GM21447 (cell line): ENCODE measurements around the gene IL37.
"Not testable (repeated sequence)": the region's sequence is repeated elsewhere in the genome, so short reads cannot be mapped to it uniquely, and the experiment has no call there.

ENCODE experiments used
- ATAC-seq: cut with Tn5 transposase; IDR thresholded peaks from one replicate; pipeline ENCODE4 v1.9.1; 2021; ENCODE audit not compliant: unreplicated experiment

The IL37 gene

DNA sequence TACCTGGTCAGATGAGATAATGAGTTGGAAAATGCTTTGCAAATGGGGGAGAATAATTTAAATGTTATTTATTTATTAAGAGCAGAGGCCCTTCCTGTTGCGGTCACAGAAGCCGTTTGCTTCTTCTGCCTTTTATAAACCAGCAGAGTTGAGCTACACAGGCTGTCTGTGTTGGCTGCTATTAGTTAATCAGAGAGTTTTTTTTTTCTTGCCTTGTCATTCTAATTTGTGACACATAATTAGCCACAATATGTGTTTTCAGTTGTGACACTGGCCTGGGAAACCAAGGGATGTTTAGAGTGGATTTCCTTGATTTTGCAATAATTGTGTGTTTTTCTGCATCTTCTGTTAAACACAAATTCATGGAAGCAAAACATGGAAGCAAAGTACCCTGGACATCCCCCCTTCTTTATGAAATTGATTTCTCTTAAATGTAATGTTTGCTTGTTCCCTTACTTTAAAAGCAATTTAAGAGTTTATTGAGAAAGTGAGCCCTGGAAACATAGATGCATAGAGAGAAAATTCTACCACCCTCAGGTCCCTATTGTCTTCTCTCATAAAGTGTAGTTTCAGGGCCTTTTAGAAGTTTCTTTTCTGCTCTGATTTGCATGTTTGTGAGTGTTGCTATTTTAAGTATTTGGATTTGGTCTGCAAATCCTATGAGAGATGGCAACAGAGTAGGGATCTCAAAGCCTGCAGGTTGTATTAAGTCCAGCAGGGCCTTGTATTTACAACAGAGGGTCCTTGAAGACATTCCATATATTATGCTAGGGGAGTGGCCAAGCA is 22.8 kb upstream of the IL37 start:
- ATAC-seq, result no peak

DNA sequence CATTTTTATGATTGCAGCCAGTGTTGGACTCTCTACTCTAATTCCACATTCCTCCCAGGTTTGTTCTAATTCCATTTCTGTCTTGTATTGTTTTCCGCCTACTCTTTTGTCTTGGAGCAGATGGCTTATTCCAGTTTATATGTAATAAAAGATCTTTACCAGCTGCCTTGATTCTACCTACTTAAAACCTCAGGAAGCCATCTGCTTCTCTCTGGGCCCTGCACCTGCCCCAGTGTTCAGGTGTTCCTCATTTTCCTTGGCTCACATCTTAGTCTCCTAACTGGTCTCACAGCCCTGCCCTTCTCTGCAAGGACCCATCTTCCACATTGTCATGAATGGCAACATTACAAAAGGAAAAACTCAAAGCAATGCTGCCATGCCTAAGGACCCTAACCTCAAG is 21.0 kb upstream of the IL37 start:
- no peak for ATAC-seq

DNA sequence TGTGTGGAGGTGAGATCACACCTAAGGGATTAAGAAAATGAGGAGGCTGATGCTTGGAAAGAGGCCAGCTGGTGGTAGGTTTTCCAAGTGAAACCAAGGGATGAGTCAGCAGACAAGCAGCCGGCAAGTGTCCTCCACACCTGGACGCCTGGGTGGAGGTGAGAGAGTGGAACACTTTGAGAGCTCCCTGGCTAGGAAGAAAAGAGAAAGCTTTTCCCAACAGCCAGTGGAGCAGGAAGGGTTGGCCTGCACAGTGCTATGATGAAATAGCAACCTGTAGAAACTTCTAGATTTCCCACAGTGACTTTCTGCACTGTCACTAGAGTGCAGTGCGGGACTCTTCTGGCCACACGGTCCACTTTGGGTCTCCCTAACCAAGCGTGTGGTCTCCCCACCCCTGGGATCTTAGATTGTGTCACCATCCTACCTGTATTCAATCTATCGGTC is 19.6 kb upstream of the IL37 start:
- ATAC-seq, result no peak

DNA sequence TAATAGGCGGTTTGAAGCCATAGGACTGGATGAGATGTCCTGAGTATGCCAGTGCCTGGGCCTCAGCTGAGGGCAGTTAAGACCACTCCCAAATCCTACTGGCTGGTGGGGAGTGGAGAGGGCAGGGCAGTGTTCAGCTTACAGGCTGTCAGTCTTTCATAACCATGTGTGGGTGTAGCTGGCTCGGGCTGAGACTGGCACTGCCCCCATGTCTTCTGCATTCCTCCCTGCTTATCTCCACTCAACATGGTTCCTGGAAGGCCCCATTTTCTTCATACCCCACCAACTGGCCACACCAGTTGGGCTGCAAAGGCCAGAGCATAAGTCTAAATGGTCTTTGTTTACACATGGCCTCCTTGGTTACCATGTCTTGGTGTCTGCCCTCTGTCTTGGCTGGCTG is 17.2 kb upstream of the IL37 start:
- no peak for ATAC-seq

DNA sequence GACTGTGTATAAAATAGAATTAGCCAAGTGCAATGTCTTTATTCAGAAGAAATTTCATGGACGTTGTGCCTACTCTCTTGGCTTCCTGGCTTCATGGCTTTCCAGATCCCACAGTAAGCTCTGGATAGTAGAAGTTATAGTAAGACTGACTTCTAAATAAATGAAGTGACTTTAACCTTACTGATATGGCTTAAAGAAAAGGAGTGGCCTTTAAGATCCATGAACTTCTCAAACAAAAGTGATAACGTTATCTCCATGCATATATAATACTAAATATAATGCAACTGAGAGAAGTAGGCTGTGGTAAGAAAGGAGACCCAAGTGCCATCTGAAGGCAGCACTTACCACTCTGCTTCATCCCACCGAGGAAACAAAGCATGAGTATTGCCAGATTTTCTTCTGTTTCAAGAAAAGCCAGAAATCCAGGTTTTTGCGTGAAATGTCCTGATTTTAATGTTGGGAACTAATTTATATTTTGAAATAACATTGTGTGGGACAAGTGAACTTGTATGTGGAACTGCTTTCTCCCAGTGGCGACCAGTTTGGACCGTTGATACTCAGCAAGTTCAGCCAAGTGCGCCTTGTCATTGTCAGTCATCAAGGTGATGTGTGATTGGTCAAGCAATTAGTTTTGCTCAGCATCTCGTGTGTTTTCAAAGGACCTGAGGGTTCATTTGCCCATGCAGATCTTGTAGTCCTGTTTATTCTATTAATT is 13.9 kb upstream of the IL37 start:
- no peak for ATAC-seq

DNA sequence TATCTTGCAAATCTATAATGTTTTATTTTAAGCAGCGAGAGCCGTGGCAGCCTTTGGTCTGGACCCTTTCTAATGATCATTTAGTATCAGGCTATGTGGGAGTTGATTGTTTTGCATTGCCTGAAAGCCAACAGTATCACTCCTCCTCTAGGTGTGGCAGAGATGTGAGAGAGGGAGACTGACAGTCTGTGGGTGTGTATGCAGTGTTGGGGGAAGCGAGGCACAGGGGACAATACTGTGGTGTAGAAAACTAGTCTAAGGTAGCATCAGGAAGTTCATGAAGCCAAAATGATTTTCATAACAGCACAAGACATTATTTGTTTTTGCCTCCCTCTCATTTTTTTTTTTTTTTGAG is 13.4 kb upstream of the IL37 start:
- no peak for ATAC-seq

DNA sequence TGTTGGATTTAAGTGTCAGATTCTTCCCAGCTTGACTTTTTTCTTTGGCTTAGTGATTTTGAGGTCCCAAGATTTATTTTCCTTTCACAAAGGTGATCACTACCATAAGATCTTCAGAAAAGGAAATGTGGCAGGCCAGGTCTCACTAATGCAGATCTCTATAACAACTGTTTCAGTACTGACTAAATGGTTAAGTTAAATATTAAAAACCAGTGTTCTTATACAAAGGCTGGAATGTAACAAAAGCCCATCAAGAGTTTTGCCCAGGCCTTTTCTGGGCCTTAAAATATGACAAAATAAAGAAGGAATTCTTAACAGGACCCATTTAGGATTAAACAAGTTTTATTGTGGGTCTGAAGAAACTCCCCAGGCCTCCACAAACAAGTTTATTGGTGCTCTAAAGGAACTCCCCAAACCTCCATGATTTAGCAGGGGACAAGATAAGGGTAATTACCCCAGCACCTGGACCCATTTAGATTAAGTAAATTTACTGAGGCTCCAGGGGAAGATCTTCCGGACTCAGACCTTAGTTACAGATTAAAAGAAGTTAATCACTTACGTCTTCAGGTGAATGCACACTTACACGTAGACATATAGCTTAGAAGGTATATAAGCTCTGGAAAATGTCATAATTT is 9.4 kb upstream of the IL37 start:
- ATAC-seq, result not testable (repeated sequence)

DNA sequence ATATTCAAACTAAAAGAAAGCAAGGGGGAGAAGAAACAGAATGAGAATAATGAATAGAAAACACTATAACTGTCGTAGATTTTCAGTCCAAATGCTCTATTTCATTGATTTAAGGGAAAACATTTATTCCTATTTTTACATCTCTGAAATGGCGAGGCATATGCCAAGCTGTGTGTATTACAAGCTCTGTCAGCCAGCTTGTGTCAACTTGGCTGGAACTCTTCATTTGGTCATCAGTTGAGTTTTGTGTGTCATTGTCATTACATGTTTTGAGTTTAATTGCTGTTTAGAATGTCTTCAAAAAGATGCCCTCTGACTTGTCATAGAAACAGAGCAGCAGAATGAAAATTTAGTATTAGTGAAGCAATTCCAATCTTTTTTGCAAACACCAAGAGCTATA is 8.1 kb upstream of the IL37 start:
- no peak for ATAC-seq

DNA sequence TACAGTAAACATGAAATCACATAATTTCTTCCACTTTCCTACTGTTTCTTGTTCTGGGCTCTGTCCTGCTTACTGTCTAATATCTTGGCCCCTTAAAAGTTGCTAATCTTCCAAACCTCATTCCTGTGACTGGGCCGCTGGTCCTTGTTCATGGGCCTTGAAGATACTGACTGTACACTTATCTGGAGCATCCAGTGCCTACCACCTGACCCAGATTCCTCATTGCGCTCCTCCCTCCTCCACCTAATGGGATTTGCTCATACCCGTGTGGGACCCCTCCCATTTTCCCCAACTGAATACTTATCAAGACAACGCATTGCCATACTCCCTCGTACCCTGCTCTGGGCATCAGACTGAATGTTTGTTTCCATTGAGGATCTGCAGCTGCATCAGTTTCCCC is 6.1 kb upstream of the IL37 start:
- no peak for ATAC-seq

DNA sequence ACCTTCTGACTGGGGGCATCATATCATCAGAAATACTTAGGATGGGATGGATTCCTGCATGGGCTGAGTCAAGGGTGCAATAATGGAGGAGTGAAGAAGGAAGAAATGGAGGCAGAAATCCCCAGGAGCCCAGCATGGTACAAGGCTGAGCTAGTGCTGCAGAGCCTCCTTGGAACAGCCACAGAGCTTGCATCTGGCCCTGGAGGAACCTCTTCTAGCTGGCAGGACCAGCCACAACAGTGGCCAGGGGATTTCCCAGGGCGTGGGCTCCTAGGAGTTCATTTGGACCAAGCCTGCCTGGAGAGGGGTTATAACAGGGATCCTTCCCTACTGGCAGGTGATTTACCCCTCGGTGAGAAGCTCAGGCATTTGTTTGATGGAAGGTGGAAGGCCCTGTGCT is 4.7 kb upstream of the IL37 start:
- no peak for ATAC-seq

DNA sequence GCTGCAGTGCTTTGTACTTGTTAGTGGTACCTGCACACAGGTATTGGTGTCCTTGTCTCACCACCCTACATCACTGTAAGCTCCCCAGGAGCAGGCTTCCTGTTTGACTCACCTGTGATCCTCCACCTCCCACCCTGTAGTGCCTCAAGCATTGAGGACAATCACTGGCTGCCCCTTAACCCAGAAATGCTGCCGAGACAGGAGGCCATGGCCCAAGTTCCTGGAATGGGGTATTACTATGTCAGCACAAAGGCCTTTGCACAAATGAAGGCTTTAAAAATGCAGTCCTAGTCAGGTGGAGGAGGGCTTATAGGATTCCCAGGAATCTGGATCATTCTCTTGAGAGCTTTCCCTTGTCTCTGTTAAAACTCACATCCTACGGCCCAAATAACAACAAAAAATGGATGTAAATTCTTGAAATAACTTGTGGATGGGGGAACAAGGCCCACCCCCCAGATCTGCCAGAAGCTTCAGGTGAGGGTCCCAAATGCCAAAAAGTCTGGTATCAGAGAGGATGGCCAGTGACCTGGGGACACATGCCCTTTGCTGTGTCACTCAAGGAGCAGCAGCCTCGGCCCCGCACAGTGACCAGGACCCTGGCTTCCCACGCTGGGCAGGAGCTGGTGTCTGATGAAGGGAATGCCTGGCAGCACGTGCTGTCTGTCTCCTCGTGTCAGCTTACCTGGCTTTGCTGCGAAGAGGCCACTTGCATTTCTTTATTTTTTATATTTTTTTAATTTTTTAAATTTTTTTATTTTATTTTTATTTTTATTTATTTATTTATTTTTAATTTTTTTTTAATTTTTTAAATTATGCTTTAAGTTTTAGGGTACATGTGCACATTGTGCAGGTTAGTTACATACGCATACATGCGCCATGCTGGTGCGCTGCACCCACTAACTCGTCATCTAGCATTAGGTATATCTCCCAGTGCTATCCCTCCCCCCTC is 3.7 kb upstream of the IL37 start:
- no peak for ATAC-seq

DNA sequence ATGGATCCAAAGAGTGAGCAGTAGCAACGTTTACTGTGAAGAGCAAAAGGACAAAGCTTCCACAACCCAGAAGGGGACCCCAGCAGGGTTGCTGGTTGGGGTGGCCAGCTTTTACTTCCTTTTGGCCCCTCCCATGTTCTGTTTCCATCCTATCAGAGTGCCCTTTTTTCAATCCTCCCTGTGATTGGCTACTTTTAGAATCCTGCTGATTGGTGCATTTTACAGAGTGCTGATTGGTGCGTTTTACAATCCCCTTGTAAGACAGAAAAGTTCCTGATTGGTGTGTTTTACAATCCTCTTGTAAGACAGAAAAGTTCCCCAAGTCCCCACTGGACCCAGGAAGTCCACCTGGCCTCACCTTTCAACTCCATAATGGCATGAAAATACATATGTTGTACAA is 2.4 kb upstream of the IL37 start:
- ATAC-seq, result not testable (repeated sequence)

DNA sequence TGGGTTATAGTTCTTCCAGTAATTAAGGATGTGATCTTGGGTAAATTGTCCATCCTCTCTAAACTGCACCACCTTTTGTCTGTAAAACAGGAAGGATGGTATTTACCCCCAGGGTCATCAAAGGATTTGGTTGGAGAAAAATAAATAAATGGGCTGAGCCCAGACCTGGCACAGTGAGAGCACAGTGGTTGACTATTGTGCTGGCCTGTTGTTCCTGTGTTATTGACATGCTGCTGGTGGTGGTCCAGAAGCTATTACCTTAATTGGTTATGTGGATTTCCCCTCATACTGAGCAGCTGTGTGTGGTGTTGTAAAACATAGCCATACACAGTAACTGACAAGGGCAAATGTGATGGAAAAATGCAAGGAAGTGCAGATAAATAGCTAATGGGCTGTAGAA is 746 bp upstream of the IL37 start:
- ATAC-seq, result no peak

DNA sequence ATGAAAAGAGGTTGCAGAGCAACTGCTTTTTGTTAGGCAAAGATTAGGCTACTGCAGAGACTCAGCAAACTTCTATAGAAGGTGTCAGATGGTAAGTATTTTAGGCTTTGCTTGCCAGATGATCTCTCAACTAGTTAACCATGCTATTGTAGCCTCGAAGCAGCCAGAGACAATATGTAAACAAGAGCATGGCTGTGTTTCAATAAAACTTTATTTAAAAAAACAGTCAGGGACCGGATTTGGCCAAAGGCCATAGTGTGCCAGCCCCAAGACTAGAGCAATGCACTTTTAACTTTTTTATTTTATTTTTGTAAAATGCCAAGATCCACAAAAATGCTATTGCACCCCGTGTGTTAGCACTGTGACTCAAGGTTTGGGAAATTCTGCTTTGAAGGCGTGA is 1.4 kb downstream of the IL37 start:
- ATAC-seq, result no peak

DNA sequence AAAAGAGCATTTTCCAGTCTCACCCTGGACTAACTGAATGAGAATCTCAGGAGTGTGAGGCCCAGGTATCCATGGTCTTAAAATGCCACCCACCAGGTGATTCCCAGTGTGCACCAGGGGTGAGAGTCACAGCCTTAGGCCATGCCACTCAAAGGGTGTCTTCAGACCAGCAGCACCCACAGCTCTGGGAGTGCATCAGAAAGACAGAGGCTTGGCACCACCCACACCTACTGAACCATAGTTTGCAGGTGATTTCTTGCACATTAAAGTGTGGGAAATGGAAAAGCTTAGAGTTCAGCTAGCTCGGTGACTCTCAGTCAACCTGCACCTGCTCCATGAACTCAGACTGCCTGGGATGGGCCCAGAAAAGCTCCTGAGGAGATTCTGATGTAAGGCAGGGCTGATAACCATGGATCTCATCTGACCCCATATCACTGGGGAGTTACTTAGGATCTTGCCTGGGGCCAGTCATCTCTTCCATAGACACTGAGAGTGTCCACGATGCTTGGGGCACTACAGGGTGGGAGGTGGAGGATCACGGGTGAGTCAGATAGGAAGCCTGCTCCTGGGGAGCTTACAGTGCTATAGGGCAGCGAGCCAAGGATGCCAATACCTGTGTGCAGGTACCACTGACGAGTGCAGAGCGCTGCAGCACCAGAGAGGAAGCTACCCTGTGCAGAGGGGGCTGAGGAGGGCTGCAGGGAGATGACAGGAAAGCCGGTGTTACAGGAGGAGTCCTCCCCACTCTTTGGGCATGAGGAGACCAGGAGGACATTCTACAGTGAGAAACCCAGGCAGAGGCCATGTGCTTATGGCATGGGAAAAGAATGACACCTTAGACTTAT is 4.6 kb downstream of the IL37 start:
- ATAC-seq, result no peak

DNA sequence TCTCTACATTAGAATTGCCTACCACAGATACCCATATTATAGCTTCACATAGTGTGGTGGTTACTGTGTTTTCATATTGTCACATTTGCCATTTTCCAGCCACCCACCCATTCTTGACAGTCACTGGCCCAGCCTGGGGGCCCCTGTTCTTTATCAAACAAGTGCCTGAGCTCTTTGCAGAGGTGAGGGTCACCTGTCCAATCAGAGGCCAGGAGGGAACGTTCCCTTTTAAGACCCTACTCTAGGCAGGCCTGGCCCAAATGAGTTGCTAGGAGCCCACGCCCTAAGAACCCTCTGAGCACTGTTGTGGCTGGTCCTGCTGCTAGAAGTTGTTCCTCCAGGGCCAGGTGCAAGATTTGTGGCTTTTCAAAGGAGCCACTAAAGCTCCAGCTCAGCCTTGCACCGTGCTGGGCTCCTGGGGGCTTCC is 5.2 kb downstream of the IL37 start:
- no peak for ATAC-seq

DNA sequence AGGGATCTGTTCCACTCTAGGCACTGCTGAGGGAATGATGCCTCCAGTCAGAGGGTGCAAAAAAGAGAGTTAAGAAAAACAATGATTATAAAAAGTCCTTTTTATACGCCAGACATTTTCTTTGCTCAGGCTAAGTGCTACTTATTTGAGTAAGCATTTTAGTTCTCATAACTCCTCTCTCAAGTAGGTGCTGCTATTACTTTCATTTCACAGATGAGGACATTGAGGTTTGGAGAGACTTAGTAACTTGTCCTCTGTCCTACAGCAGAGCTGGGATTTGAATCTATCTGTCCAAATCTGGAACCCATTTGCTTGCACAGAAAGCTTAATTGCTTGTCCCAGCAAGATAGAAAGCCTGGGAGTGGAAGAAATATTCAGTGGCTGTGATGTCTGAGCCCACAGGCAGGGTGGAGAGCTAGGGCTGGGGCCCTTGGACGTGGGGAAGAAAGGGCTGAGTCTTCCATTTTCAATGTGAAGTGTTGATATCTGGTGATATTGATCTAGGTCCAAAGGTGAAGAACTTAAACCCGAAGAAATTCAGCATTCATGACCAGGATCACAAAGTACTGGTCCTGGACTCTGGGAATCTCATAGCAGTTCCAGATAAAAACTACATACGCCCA is 5.8 kb downstream of the IL37 start:
- no peak for ATAC-seq

DNA sequence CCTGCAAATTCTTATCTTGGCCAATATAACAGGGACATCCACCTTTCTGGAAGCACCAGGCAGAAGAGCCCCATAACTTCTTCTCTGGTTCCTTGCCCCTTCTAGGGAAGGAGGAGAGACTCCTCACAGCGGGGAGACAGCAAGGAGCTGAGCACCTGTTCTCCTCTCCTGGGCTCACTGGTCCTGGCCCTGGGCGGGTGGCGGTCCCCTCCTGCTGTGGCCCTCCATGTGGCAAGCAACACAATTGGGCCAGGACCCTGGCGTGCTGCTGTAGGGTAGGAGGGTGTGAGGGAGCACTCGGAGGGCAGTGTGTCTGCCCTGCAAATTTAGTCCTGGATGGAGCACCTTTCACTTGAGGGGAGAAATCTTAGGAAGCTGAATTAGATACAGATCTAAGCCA is 6.9 kb downstream of the IL37 start:
- ATAC-seq, result no peak

DNA sequence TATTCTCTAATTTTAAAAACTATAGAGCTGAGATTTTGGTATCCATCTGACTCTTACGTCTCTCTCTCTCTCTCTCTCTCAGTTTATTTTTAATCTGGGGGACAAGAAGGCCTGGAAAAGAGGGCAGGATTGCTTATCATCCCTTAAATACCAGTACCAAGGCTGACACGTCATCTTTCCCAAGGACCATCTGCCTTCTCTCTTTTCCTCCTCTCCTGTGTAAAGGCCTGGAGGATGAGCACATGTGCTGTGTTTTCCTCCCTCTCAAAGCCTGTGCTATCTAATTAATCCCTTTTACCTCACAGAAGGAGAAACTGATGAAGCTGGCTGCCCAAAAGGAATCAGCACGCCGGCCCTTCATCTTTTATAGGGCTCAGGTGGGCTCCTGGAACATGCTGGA is 7.3 kb downstream of the IL37 start:
- ATAC-seq, result no peak

DNA sequence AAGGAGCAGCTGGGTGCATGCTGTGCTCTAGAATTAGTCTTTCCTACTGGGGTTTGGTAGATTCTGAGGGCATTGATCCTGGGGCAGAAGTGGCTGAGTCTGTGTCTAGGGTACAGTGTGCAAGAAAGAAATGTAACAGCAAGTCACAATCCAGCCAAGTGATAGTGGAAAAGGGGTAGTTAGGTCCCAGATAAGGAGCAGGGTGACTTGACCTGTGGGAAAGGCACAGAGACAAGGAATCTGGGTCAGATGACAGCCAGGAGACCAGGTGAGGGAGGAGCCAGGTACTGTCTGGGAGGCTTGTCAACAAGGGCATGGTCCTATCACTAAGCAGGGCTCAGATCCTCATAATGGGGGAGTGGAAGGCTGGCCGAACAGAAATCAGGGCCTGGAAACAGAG is 8.1 kb downstream of the IL37 start:
- no peak for ATAC-seq
